ENCODE measurements around the gene MLLT1. TPM values are rescaled to one million over a fixed set of nuclear protein-coding genes. Genes with fewer than 3 reads are reported as not detected.

The MLLT1 gene
- total RNA-seq, 1 experiment from 2014 or later, result 54.9 TPM

DNA sequence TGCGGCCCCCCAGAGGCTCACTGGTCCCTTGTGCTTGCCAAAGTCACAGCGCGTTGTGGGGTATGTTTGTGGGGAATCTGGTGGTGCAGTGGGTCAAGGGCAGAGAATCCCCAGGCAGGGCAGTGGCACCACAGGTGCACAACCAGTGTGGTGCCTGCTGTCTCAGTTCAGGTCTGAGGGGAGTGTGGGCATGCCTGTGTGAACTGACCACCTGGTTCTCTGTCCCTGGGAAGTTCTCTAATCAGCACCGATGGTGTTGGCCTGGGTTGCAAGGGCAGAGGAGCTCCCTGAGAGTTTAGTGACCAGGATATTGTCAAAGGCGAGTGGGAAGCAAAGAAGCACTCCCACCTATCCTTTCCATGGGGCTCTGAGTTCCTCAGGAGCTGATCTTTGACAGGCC is 106.6 kb downstream of the MLLT1 start:
- H3K56ac ChIP-seq (ENCODE audit: insufficient read length, low read depth, low read length), result no peak overlapping the region
- peaks cover 0 to 2% (median 0%) of the 10 kb centered on the region in 3 experiments; a peak in 2 of 7 replicates for H3K36me3 Mint-ChIP-seq (ENCODE audit: insufficient read depth in 1 of 3, low read depth in 3 of 3)
- H3K4me1 Mint-ChIP-seq, result no peaks in the 10 kb centered on the region
- H3K18ac ChIP-seq (ENCODE audit: insufficient read length, low read depth, low read length), result no peak overlapping the region
- H3K27ac Mint-ChIP-seq, result no peak overlapping the region; a peak in 1 of 7 replicates
- no peaks in the 10 kb centered on the region for H3K79me2 ChIP-seq (ENCODE audit: insufficient read depth, low read length)
- H2BK5ac ChIP-seq (ENCODE audit: insufficient read length, low read length), result no peak overlapping the region
- no peaks in the 10 kb centered on the region for H3K79me1 ChIP-seq (ENCODE audit: insufficient read depth, low read depth, low read length, poor library complexity, severe bottlenecking)
- no peak for DNase-seq
- no peak overlapping the region for H4K5ac ChIP-seq (ENCODE audit: insufficient read length, low read depth, low read length)
- peaks cover 48% of the 10 kb centered on the region for H3K27me3 Mint-ChIP-seq (ENCODE audit: low read depth)
- H2AK5ac ChIP-seq (ENCODE audit: insufficient read length, low read length), result no peak overlapping the region
- WGBS (ENCODE audit: extremely low coverage, insufficient read length, low lambda C conversion rate), result no CpG with 5 or more reads among the region's 5 CpGs
- H3K4ac ChIP-seq (ENCODE audit: low read depth, low read length), result no peak overlapping the region
- H4K8ac ChIP-seq (replicated peaks; ENCODE audit: insufficient read length, low read depth, low read length), result no peak overlapping the region
- no peaks in the 10 kb centered on the region for H3K23me2 ChIP-seq (ENCODE audit: insufficient read length, low read depth, low read length, poor library complexity, severe bottlenecking)
- no peaks in the 10 kb centered on the region for H3K9me3 ChIP-seq (ENCODE audit: control insufficient read depth, low read depth, low read length)
- no peak overlapping the region for H4K91ac ChIP-seq (ENCODE audit: insufficient read length, low read depth, low read length)
- H2BK20ac ChIP-seq (ENCODE audit: low read depth, low read length, poor library complexity, severe bottlenecking), result no peak overlapping the region
- H3K4me3 Mint-ChIP-seq, result no peak overlapping the region
- no peak overlapping the region for H2BK12ac ChIP-seq (ENCODE audit: insufficient read length, low read depth, low read length)
- H2AFZ ChIP-seq (ENCODE audit: low read length), result no peak overlapping the region
- H3K14ac ChIP-seq (ENCODE audit: insufficient read depth, low read length), result no peak overlapping the region; the same call in 1 of the 2 replicates
- H2BK15ac ChIP-seq (ENCODE audit: low read depth, low read length), result no peak overlapping the region
- H3K9ac ChIP-seq (ENCODE audit: extremely low read depth, insufficient read length, low read length), result no peak overlapping the region
- H3K27ac ChIP-seq (ENCODE audit: insufficient read length, low read depth, low read length), result no peak overlapping the region
- TF ChIP-seq, protein P1, sequence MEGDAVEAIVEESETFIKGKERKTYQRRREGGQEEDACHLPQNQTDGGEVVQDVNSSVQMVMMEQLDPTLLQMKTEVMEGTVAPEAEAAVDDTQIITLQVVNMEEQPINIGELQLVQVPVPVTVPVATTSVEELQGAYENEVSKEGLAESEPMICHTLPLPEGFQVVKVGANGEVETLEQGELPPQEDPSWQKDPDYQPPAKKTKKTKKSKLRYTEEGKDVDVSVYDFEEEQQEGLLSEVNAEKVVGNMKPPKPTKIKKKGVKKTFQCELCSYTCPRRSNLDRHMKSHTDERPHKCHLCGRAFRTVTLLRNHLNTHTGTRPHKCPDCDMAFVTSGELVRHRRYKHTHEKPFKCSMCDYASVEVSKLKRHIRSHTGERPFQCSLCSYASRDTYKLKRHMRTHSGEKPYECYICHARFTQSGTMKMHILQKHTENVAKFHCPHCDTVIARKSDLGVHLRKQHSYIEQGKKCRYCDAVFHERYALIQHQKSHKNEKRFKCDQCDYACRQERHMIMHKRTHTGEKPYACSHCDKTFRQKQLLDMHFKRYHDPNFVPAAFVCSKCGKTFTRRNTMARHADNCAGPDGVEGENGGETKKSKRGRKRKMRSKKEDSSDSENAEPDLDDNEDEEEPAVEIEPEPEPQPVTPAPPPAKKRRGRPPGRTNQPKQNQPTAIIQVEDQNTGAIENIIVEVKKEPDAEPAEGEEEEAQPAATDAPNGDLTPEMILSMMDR (conservative IDR thresholded peaks at IDR 0.05), result no peak
- H3K27me3 ChIP-seq (ENCODE audit: insufficient read depth, low read length), result no peaks in the 10 kb centered on the region
- peaks cover 27 to 86% of the 10 kb centered on the region in 2 experiments for H3K9me3 Mint-ChIP-seq
- no peak overlapping the region for H3K23ac ChIP-seq (ENCODE audit: insufficient read length, low read depth, low read length)
- H4K20me1 ChIP-seq (ENCODE audit: control insufficient read depth, insufficient read depth, insufficient read length), result no peaks in the 10 kb centered on the region
- H3K4me2 ChIP-seq (ENCODE audit: insufficient read depth, insufficient read length, low read length), result no peak overlapping the region
- no peaks in the 10 kb centered on the region for H3K4me1 ChIP-seq (ENCODE audit: insufficient read depth, low read length)
- H2BK120ac ChIP-seq (ENCODE audit: low read depth, low read length, poor library complexity, severe bottlenecking), result no peak overlapping the region
- no peak overlapping the region for H3T11ph ChIP-seq (ENCODE audit: low read length)
